SK-N-MC (cell line): ENCODE results near the gene GJA10.

Experiments used
- EZH2 ChIP-seq: fragments of 200-600 bp; sonication (generic); IDR thresholded peaks from one replicate; pipeline ENCODE4 v1.6.1; 2017; ENCODE audit warnings: antibody characterized with exemption
- POLR2AphosphoS5 ChIP-seq: IDR thresholded peaks from 2 replicates; pipeline ENCODE4 v1.6.1; 2012; ENCODE audit warnings: mild to moderate bottlenecking, low read depth, low read length, borderline replicate concordance

GRCh38 chr6:89866024-89866678, 28.1 kb upstream of the GJA10 start:
- no peak for TF ChIP-seq POLR2AphosphoS5
- no peak for TF ChIP-seq EZH2
